K562 (cell line): Measurements from ENCODE around the gene LILRB3. TPM values are rescaled to one million over a fixed set of nuclear protein-coding genes. Genes with fewer than 3 reads are reported as not detected.

Experiments
- ATAC-seq: fragments of 200-7000 bp; cut with Tn5 transposase; 3 replicates; pipeline ENCODE4 v1.9.1; 2020; ENCODE audit warnings: moderate library complexity
- BruUV-seq: library from RNA; stranded (reverse); fragments of 400-500 nt; replicated peaks from 2 replicates; lab custom pipeline; 2021; lab: Mats Ljungman, UMichigan
- CTCF ChIA-PET: fragments of 300-600 bp; formaldehyde crosslinking; extraction: SDS; loops from one replicate; lab custom pipeline; 2021; ENCODE audit warnings: low intra/inter-chr PET ratio; lab: Yijun Ruan, JAX
- POLR2A ChIA-PET: fragments of 300-600, 350-650 bp; sonication (Branson Sonifier 250); formaldehyde crosslinking; extraction: SDS; loops from one replicate; lab custom pipeline; 2021; ENCODE audit warnings: antibody characterized with exemption, inconsistent platforms; lab: Yijun Ruan, JAX
- DNase-seq, 4 experiments: peaks; one replicate each; pipeline versions ENCODE4 v3.0.0 to v3.0.0-alpha.2; 2011 to 2018; ENCODE audit warnings: low spot score in 3 of 4, mixed read lengths in 3 of 4; ENCODE audit errors: extremely low read depth in 1 of 4
- FAIRE-seq: peaks from 2 replicates; lab custom pipeline; 2011; peaks lifted over from hg19 to GRCh38; lab: Jason Lieb, UNC
- H2AFZ ChIP-seq: 2 replicates; pipeline ENCODE4 v1.6.0; 2011; ENCODE audit warnings: low read depth, low read length, control low read depth, inconsistent platforms
- H3K27ac ChIP-seq: fragments of 200-600 bp; 3 replicates; pipeline ENCODE4 v1.8.0; 2011; ENCODE audit warnings: low read depth, mild to moderate bottlenecking, control low read depth, inconsistent platforms, low read length, moderate library complexity, mixed read lengths; ENCODE audit errors: extremely low read depth
- H3K27me3 ChIP-seq, 2 experiments: fragments of 300-600 bp in 1 of 2; 2 replicates in 1 of 2; 3 replicates in 1 of 2; pipeline versions ENCODE4 v1.6.0 to v1.8.0; 2011; ENCODE audit warnings: inconsistent platforms in 2 of 2, low read length in 2 of 2, mild to moderate bottlenecking in 1 of 2, mixed read lengths in 1 of 2, moderate library complexity in 1 of 2; ENCODE audit not compliant: control insufficient read depth in 2 of 2, insufficient read depth in 2 of 2
- H3K36me3 ChIP-seq: fragments of 300-600 bp; 3 replicates; pipeline ENCODE4 v1.8.0; 2011; ENCODE audit warnings: mild to moderate bottlenecking, low read length, inconsistent platforms; ENCODE audit not compliant: control insufficient read depth, insufficient read depth
- H3K4me1 ChIP-seq, 2 experiments: fragments of 200-600 bp in 1 of 2; replicated peaks in 1 of 2; 2 replicates in 1 of 2; 3 replicates in 1 of 2; pipeline versions ENCODE4 v1.5.1 to v1.8.0; 2011; ENCODE audit warnings: inconsistent platforms in 2 of 2, low read length in 2 of 2, mild to moderate bottlenecking in 1 of 2, mixed read lengths in 1 of 2, moderate library complexity in 1 of 2; ENCODE audit not compliant: control insufficient read depth in 2 of 2, insufficient read depth in 2 of 2
- H3K4me2 ChIP-seq: 2 replicates; pipeline ENCODE4 v1.6.1; 2011; ENCODE audit warnings: low read length, control low read depth, inconsistent platforms, mixed read lengths; ENCODE audit not compliant: insufficient read depth
- H3K4me3 ChIP-seq: fragments of 200-600 bp; sonication (generic), shearing (Covaris generic); 2 replicates; pipeline ENCODE4 v1.5.1; 2016; ENCODE audit warnings: control low read depth, inconsistent platforms
- H3K79me2 ChIP-seq: fragments of 200-600 bp; 3 replicates; pipeline ENCODE4 v1.8.0; 2011; ENCODE audit warnings: low read length, inconsistent platforms; ENCODE audit not compliant: control insufficient read depth, insufficient read depth
- H3K9ac ChIP-seq, 2 experiments: 2 replicates each; pipeline versions ENCODE4 v1.6.0 to v1.6.1; 2011; ENCODE audit warnings: low read depth in 2 of 2, low read length in 2 of 2, control low read depth in 1 of 2, inconsistent platforms in 1 of 2, mild to moderate bottlenecking in 1 of 2, mixed read lengths in 1 of 2; ENCODE audit not compliant: insufficient read depth in 1 of 2
- H3K9me1 ChIP-seq: one replicate; pipeline ENCODE4 v1.6.0; 2011; ENCODE audit warnings: inconsistent platforms, mild to moderate bottlenecking, low read length, moderate library complexity; ENCODE audit not compliant: control insufficient read depth, insufficient read depth
- H3K9me3 ChIP-seq: replicated peaks from 2 replicates; pipeline ENCODE4 v1.5.1; 2011; ENCODE audit warnings: low read depth, low read length, inconsistent platforms; ENCODE audit not compliant: control insufficient read depth, insufficient read depth
- H4K20me1 ChIP-seq: replicated peaks from 2 replicates; pipeline ENCODE4 v1.6.1; 2011; ENCODE audit warnings: low read length, inconsistent platforms, mixed read lengths; ENCODE audit not compliant: control insufficient read depth, insufficient read depth
- ARID2 ChIP-seq: fragments of 450-650 bp; IDR thresholded peaks from 2 replicates; pipeline ENCODE4 v1.6.1; 2017; ENCODE audit warnings: antibody characterized with exemption, mild to moderate bottlenecking
- BRF1 ChIP-seq: IDR thresholded peaks from 3 replicates; pipeline ENCODE4 v1.6.1; 2011; ENCODE audit warnings: borderline replicate concordance, mild to moderate bottlenecking; ENCODE audit not compliant: insufficient read length; ENCODE audit errors: extremely low read depth
- DEAF1 ChIP-seq: fragments of 450-650 bp; formaldehyde crosslinking; IDR thresholded peaks from 2 replicates; pipeline ENCODE4 v1.4.0; 2020; ENCODE audit warnings: mild to moderate bottlenecking, moderate library complexity
- HMG20B ChIP-seq: fragments of 250-450 bp; sonication (Bioruptor Pico); IDR thresholded peaks from 2 replicates; pipeline ENCODE4 v1.5.0; 2021; ENCODE audit warnings: mild to moderate bottlenecking
- MYNN ChIP-seq, 2 experiments: sonication (generic); formaldehyde crosslinking in 1 of 2; IDR thresholded peaks; 2 replicates each; pipeline versions ENCODE4 v1.5.0 to v1.6.1; 2016 to 2020; ENCODE audit warnings: antibody characterized with exemption in 1 of 2, missing genetic modification reagents in 1 of 2
- NKRF ChIP-seq: fragments of 450-650 bp; IDR thresholded peaks from 2 replicates; pipeline ENCODE4 v1.6.1; 2016; ENCODE audit warnings: borderline replicate concordance
- NR1H2 ChIP-seq: sonication (generic); formaldehyde crosslinking; IDR thresholded peaks from 2 replicates; pipeline ENCODE4 v1.4.0; 2020; ENCODE audit warnings: mild to moderate bottlenecking, missing genetic modification reagents
- PML ChIP-seq: IDR thresholded peaks from 2 replicates; pipeline ENCODE4 v1.6.1; 2012; ENCODE audit warnings: low read length, inconsistent platforms
- RUNX1 ChIP-seq: sonication (generic); IDR thresholded peaks from 2 replicates; pipeline ENCODE4 v1.6.1; 2016; ENCODE audit warnings: antibody characterized with exemption, low read depth
- SIN3A ChIP-seq, 2 experiments: fragments of 150-350 bp in 1 of 2; IDR thresholded peaks; 2 replicates each; pipeline ENCODE4 v1.6.1; 2011 to 2016; ENCODE audit warnings: borderline replicate concordance in 2 of 2, low read depth in 2 of 2, low read length in 2 of 2, mild to moderate bottlenecking in 2 of 2, moderate library complexity in 2 of 2; ENCODE audit not compliant: control insufficient read depth in 1 of 2
- SMARCA4 ChIP-seq: fragments of 450-650 bp; IDR thresholded peaks from 2 replicates; pipeline ENCODE4 v1.6.1; 2016
- WGBS: fragments of 100-300 bp; shearing (Covaris generic); methylation state at CpG from one replicate; pipeline ENCODE4 v1.1.6; 2016; ENCODE audit warnings: low coverage, mixed read lengths; ENCODE audit not compliant: insufficient coverage; ENCODE audit errors: missing lambda C conversion rate; 5-methylcytosine and 5-hydroxymethylcytosine counted together
- in situ Hi-C: fragments of 300-500 bp; cut with MboI; formaldehyde crosslinking; loops from 4 replicates; pipeline ENCODE4 v1.15.0; 2018; ENCODE audit warnings: inconsistent platforms, mixed read lengths
- intact Hi-C: fragments of 100-400 bp; cut with micrococcal nuclease; formaldehyde crosslinking; loops from 2 replicates; pipeline ENCODE4 v1.14.2; 2022
- polyA plus RNA-seq, 8 experiments: library from polyadenylated mRNA; depleted of rRNA in 4 of 8; stranded (reverse) in 5 of 8; unstranded in 3 of 8; fragments of >200 nt; fragmentation: Nextera tagmentation in 2 of 8; fragmentation: Illumina TruSeq in 1 of 8; extraction: Ambion mirVana in 2 of 8; extraction: Trizol in 1 of 8; gene quantifications; 2 replicates each; pipeline versions ENCODE4 v1.2.1 to v1.2.3, GENCODE V29; 2011 to 2014; ENCODE audit warnings: inconsistent platforms in 1 of 8, missing spikeins in 1 of 8
- total RNA-seq, 7 experiments: library from RNA; depleted of rRNA in 6 of 7; stranded (reverse); fragments of >200 nt in 6 of 7; fragmentation: Illumina TruSeq in 2 of 7; extraction: Trizol in 2 of 7; gene quantifications; 2 replicates each; pipeline versions ENCODE4 v1.2.1 to v1.2.3, GENCODE V29; 2011 to 2021; ENCODE audit warnings: low replicate concordance in 1 of 7
- TF ChIP-seq, protein P1 (sequence below): fragments of 450-650 bp; IDR thresholded peaks from 2 replicates; pipeline ENCODE4 v1.6.1; 2018; ENCODE audit warnings: mild to moderate bottlenecking, low read depth; ENCODE audit not compliant: partially characterized antibody
- TF ChIP-seq, protein P2 (sequence below): sonication (generic); IDR thresholded peaks from 2 replicates; pipeline ENCODE4 v1.6.1; 2016

The LILRB3 gene
- total and polyA plus RNA-seq, 9 of the 15 experiments (the other 6 are each of a cell fraction or from before 2014, with no cell fraction given) = 0.01 to 0.09 TPM; not detected in 7

DNA sequence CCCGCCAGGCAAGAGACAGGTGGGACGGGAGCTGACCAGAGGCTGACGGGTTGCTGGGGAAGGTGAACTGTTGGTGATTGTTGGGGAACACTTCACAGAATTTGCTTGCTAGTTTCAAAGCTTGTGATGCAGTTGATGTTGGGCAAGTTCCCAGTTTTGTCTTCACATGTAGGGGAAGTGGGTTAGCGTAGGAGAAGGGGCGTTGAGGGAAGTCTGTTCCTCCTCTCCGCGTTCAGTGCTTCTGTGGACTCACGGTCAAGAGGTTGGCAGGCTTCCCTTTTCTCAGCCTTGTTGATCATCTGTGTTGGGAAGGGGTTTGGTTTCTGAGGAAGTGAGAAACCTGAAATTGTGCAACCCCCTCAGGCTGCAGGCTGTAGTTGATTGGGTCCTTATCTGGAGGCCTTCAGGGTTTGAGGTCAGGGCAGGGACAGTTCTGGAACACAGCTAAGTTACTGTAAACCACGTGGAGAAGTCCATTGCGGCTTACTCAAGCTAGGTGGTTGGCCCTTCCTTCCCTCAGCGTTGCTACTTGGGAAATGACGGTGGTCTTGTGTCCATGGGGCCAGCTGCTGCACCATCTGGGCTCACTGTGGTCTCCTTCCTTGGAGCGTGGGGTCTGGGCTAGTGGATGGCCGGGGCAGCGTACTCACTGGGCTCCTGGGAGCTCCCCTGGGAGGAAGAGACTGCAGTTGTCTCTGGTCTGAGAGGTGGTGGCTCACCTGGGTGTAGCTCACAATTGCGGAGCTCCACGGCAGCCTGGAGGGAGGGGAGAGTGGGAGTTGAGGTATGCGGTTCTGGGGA, 14.6 kb downstream of the LILRB3 start:
- ATAC-seq (peak; percentile 74), FAIRE-seq (peak; percentile 91), DNase-seq (peak; percentile 44 to 94 (median 66))
- intact Hi-C loops = loop anchor here (2.0 kb wide), 1 partner anchor 19 kb away; the partner anchor contains the start of gene MBOAT7
- H4K20me1 ChIP-seq = peaks cover 76% of the 10 kb centered on the region
- peaks cover 76% of the 10 kb centered on the region for H3K79me2 ChIP-seq
- ChIA-PET POLR2A (interaction anchor here (0.7 to 7.0 kb wide), 10 partner anchors 7 to 111 kb away, joined by 3 to 66 read pairs (median 4); partner anchors contain the start of genes CNOT3, MBOAT7, RPS9 and TSEN34), CTCF (no interaction called here)
- H3K4me3 ChIP-seq = peak overlapping the region; percentile 3; the same call in 1 of the 2 replicates
- no peaks in the 10 kb centered on the region for H3K9me3 ChIP-seq
- H2AFZ ChIP-seq = no peak overlapping the region
- WGBS = 8% methylated on average over 18 of the region's 18 CpGs
- no TSS peak for BruUV-seq
- peaks cover 69 to 73% of the 10 kb centered on the region in 2 experiments for H3K4me1 ChIP-seq
- in situ Hi-C loops = no loop called here
- peaks cover 68% of the 10 kb centered on the region for H3K36me3 ChIP-seq
- H3K27ac ChIP-seq = peak overlapping the region; percentile 89
- peak overlapping the region; percentile 89 for H3K4me2 ChIP-seq
- peak overlapping the region; percentile 66 to 90 for H3K9ac ChIP-seq
- H3K27me3 ChIP-seq = no peaks in the 10 kb centered on the region
- H3K9me1 ChIP-seq = peaks cover 23% of the 10 kb centered on the region
- TF ChIP-seq BRF1 = no peak
- peak; percentile 93 for TF ChIP-seq SMARCA4
- peak; percentile 88 for TF ChIP-seq NKRF
- no peak for TF ChIP-seq ARID2
- no peak for TF ChIP-seq HMG20B (CRISPR knock-in tag)
- peak; percentile 18; the same call in 1 of the 2 replicates for TF ChIP-seq DEAF1 (CRISPR knock-in tag)
- no peak for TF ChIP-seq NR1H2 (CRISPR knock-in tag)
- TF ChIP-seq, protein P1, sequence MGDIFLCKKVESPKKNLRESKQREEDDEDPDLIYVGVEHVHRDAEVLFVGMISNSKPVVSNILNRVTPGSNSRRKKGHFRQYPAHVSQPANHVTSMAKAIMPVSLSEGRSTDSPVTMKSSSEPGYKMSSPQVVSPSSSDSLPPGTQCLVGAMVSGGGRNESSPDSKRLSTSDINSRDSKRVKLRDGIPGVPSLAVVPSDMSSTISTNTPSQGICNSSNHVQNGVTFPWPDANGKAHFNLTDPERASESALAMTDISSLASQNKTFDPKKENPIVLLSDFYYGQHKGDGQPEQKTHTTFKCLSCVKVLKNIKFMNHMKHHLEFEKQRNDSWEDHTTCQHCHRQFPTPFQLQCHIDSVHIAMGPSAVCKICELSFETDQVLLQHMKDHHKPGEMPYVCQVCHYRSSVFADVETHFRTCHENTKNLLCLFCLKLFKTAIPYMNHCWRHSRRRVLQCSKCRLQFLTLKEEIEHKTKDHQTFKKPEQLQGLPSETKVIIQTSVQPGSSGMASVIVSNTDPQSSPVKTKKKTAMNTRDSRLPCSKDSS = no peak
- TF ChIP-seq, protein P2, sequence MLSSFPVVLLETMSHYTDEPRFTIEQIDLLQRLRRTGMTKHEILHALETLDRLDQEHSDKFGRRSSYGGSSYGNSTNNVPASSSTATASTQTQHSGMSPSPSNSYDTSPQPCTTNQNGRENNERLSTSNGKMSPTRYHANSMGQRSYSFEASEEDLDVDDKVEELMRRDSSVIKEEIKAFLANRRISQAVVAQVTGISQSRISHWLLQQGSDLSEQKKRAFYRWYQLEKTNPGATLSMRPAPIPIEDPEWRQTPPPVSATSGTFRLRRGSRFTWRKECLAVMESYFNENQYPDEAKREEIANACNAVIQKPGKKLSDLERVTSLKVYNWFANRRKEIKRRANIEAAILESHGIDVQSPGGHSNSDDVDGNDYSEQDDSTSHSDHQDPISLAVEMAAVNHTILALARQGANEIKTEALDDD = peak; percentile 95
- peak; percentile 90 for TF ChIP-seq PML
- TF ChIP-seq MYNN (IDR thresholded peaks at IDR 0.05) = peak; percentile 82; the same call in 1 of the 2 replicates
- no peak for TF ChIP-seq MYNN (CRISPR knock-in tag; IDR thresholded peaks at IDR 0.05)
- TF ChIP-seq RUNX1 = peak; percentile 64
- peak; percentile 55 to 72; a peak in 2 of 4 replicates for TF ChIP-seq SIN3A (IDR thresholded peaks at IDR 0.05; ENCODE audit: borderline replicate concordance in 2 of 2, control insufficient read depth in 1 of 2, low read depth in 2 of 2, low read length in 2 of 2)
